Measurements from ENCODE around the gene STAMBPL1.

- no peak for TF ChIP-seq POLR2A (IDR thresholded peaks at IDR 0.05; ENCODE audit: low read length)
- TF ChIP-seq GATA1 (IDR thresholded peaks at IDR 0.05; ENCODE audit: low read depth, low read length), result no peak
Measured at GRCh38 chr10:88901984-88902789, 22.1 kb downstream of the STAMBPL1 start.
